Body of pancreas (tissue), 4 donors: ENCODE results near the gene KCNN3. TPM values are rescaled to one million over a fixed set of nuclear protein-coding genes. Genes with fewer than 3 reads are reported as not detected.

Source experiments
- ATAC-seq: fragments of 150-250 bp; one replicate; pipeline ENCODE4 v1.9.1; 2016
- DNase-seq, 4 donors: peaks; one replicate each; pipeline ENCODE4 v3.0.0-alpha.2; 2019
- H3K27ac ChIP-seq, 4 donors: fragments of 200-600 bp; sonication (generic); 1 replicate in 3 of 4; 2 replicates in 1 of 4; pipeline versions ENCODE4 v1.5.1 to v1.6.1; 2016 to 2019; ENCODE audit warnings: mild to moderate bottlenecking in 1 of 4, mixed read lengths in 1 of 4, moderate library complexity in 1 of 4
- H3K27me3 ChIP-seq, 2 donors: fragments of 200-600 bp; sonication (generic); one replicate each; pipeline ENCODE4 v1.6.0; 2016; ENCODE audit warnings: mild to moderate bottlenecking in 1 of 2
- H3K36me3 ChIP-seq, 2 donors: fragments of 200-600 bp; sonication (generic); replicated peaks in 1 of 2; 2 replicates each; pipeline ENCODE4 v1.5.1; 2016; ENCODE audit warnings: low read depth in 2 of 2; ENCODE audit not compliant: insufficient read depth in 1 of 2
- H3K4me1 ChIP-seq: fragments of 200-600 bp; sonication (generic); one replicate; pipeline ENCODE4 v1.6.0; 2016
- H3K4me3 ChIP-seq, 2 donors: fragments of 200-600 bp; sonication (generic); 1 replicate in 1 of 2; 2 replicates in 1 of 2; pipeline ENCODE4 v1.5.1; 2016 to 2019
- H3K9me3 ChIP-seq, 3 donors: fragments of 200-600 bp; sonication (generic); 1 replicate in 2 of 3; 2 replicates in 1 of 3; pipeline ENCODE4 v1.5.1; 2016
- POLR2A ChIP-seq, 3 donors: fragments of 450-650 bp; IDR thresholded peaks; one replicate each; pipeline ENCODE4 v1.6.1; 2016; ENCODE audit warnings: antibody characterized with exemption in 3 of 3, mild to moderate bottlenecking in 2 of 3
- WGBS, 2 donors: methylation state at CpG; one replicate each; pipeline ENCODE4 v1.1.5; 2017; 5-methylcytosine and 5-hydroxymethylcytosine counted together
- intact Hi-C: fragments of 100-400 bp; cut with DNase I; formaldehyde crosslinking; loops from one replicate; pipeline ENCODE4 v1.15.1; 2023
- total RNA-seq, 2 donors: library from RNA; depleted of rRNA; stranded (reverse); fragments of >200 nt; gene quantifications; one replicate each; pipeline ENCODE4 v1.1.0, GENCODE V29; 2016
- TF ChIP-seq, protein P1 (sequence below), 7 experiments: fragments of 450-650 bp in 4 of 7; fragments of 200-600 bp in 3 of 7; sonication (generic) in 3 of 7; IDR thresholded peaks; one replicate each; pipeline ENCODE4 v1.5.1; 2016 to 2019; ENCODE audit warnings: antibody characterized with exemption in 7 of 7

The KCNN3 gene
- total RNA-seq, 2 donors from 2014 or later = 0.33 to 1.6 TPM

- Histone ChIP-seq H3K27me3 (no peaks in the 10 kb centered on the region), H3K4me1 (peaks cover 23% of the 10 kb centered on the region), H3K36me3 (no peaks in the 10 kb centered on the region), H3K4me3 (no peak overlapping the region), H3K27ac (peak overlapping the region; percentile 68 to 96 (median 86)), H3K9me3 (no peaks in the 10 kb centered on the region)
- intact Hi-C loops = no loop called here
- DNase-seq (peak; percentile 77 to 89 (median 84)), ATAC-seq (peak; percentile 88)
- 39 to 49% methylated on average over 14 to 16 of the region's 17 CpGs for WGBS, 2 donors
- TF ChIP-seq, protein P1, sequence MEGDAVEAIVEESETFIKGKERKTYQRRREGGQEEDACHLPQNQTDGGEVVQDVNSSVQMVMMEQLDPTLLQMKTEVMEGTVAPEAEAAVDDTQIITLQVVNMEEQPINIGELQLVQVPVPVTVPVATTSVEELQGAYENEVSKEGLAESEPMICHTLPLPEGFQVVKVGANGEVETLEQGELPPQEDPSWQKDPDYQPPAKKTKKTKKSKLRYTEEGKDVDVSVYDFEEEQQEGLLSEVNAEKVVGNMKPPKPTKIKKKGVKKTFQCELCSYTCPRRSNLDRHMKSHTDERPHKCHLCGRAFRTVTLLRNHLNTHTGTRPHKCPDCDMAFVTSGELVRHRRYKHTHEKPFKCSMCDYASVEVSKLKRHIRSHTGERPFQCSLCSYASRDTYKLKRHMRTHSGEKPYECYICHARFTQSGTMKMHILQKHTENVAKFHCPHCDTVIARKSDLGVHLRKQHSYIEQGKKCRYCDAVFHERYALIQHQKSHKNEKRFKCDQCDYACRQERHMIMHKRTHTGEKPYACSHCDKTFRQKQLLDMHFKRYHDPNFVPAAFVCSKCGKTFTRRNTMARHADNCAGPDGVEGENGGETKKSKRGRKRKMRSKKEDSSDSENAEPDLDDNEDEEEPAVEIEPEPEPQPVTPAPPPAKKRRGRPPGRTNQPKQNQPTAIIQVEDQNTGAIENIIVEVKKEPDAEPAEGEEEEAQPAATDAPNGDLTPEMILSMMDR (IDR thresholded peaks at IDR 0.05) = no peak
- TF ChIP-seq POLR2A (IDR thresholded peaks at IDR 0.05) = no peak
Observed at GRCh38 chr1:154877370-154877974, 7.4 kb upstream of the KCNN3 start.

DNA sequence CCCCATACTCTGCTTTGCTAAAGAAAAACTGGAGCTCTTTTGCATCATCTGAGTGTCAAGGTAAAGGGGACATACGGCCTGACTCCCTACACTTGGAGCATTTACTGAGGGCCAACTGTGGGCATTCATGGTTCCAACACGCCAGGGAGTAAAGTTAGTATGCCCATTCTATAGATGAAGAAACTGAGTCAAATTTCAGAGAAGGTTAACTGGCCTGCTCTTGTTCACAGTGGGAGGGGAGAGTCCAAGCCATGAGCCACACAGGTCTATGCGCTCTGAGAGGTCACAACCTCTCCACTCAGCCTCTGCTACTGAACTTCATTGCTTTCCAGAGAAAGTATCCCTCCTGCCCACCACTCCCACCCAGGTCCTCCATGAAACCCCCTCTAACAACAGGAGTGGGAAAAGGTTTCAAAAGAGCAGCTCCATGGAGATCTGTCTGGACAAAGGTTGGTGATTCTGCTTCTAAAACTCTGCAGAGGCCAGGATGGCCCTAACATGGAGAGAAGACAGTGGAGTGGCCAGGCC is 6.8 kb upstream of the KCNN3 start:
- DNase-seq (no peak), ATAC-seq (no peak)
- Histone ChIP-seq H3K36me3 (no peaks in the 10 kb centered on the region), H3K4me1 (peaks cover 23% of the 10 kb centered on the region), H3K27ac (peak overlapping the region; percentile 68 to 96 (median 86)), H3K27me3 (no peaks in the 10 kb centered on the region), H3K4me3 (no peak overlapping the region), H3K9me3 (no peaks in the 10 kb centered on the region)
- intact Hi-C loops = no loop called here
- 62 to 75% methylated on average over 3 of the region's 3 CpGs for WGBS, 2 donors
- TF ChIP-seq, protein P1 (IDR thresholded peaks at IDR 0.05) = no peak
- TF ChIP-seq POLR2A (IDR thresholded peaks at IDR 0.05) = no peak

- DNase-seq = no peak
- TF ChIP-seq, protein P1 (IDR thresholded peaks at IDR 0.05) = no peak
- no peak for TF ChIP-seq POLR2A (IDR thresholded peaks at IDR 0.05)
Observed at GRCh38 chr1:154874465-154874864, 4.4 kb upstream of the KCNN3 start.

DNA sequence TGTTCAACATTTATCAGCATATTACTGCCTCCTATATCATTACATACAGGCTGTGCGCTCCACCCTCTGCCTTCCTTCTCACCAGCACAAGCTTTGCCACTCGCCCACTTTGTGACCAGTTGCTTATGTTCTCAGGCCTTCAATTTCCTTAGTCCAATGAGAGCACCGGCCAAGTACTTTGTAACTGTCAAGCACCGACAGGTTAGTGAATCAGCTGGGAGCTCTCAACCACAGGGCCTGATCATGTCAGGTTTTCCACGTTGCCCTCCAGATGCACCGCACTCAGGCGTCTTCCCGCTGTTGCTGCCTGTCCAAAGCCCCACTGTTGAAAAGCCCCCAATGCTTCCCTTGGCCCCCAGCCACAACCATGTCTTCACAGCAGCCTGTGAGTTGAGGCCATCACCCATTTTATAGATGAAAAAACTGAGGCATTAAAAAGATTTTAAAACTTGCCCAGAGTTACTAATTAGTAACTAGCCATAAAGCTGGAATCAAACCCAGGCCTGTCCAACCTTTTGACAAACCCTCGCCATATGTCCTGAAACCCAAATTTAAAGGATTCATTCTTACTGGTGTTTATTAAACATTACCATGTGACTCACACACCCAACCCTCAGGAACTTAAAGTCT is 3.4 kb upstream of the KCNN3 start:
- H3K27me3 ChIP-seq = peaks cover 0 to 11% of the 10 kb centered on the region in 2 donors

More at GRCh38 chr1:154874465-154874864, 4.4 kb upstream of the KCNN3 start:
- H3K4me1 ChIP-seq = peaks cover 35% of the 10 kb centered on the region
- H3K27me3 ChIP-seq = peaks cover 0 to 5% of the 10 kb centered on the region in 2 donors
- 81 to 86% methylated on average over 5 of the region's 5 CpGs for WGBS, 2 donors
- no peak for ATAC-seq
- H3K9me3 ChIP-seq = no peaks in the 10 kb centered on the region
- no peak overlapping the region for H3K27ac ChIP-seq
- intact Hi-C loops = no loop called here
- no peak overlapping the region for H3K4me3 ChIP-seq
- H3K36me3 ChIP-seq = no peaks in the 10 kb centered on the region

More for the DNA sequence above, 3.4 kb upstream of the KCNN3 start:
- DNase-seq = peak in 1 of 4 donors; percentile 64
- intact Hi-C loops = no loop called here
- 76 to 82% methylated on average over 9 of the region's 9 CpGs for WGBS, 2 donors
- H3K27ac ChIP-seq = peak overlapping the region in 1 of 4 donors; percentile 22
- no peaks in the 10 kb centered on the region for H3K9me3 ChIP-seq
- ATAC-seq = no peak
- no peaks in the 10 kb centered on the region for H3K36me3 ChIP-seq
- no peak overlapping the region for H3K4me3 ChIP-seq
- TF ChIP-seq POLR2A (IDR thresholded peaks at IDR 0.05) = no peak
- TF ChIP-seq, protein P1 (IDR thresholded peaks at IDR 0.05) = no peak
- peaks cover 39% of the 10 kb centered on the region for H3K4me1 ChIP-seq
